CD4-positive, alpha-beta T cell treated with Interleukin-12 subunit alpha and Interleukin-12 subunit beta, for 1 hour (primary cell): Measurements from ENCODE around the gene MED9.
"Not testable (repeated sequence)": the region's sequence is repeated elsewhere in the genome, so short reads cannot be mapped to it uniquely, and the experiment has no call there.

Experiments used
- DNase-seq: peaks from one replicate; pipeline ENCODE4 v3.0.0-alpha.2; 2020

MED9 gene

GRCh38 chr17:17476865-17477467, at the start of gene MED9:
TSS of gene MED9 (plus strand) at chr17:17477000. CDS start at chr17:17477042, 42 bp downstream.
- peak; percentile 95 for DNase-seq

- no peak for DNase-seq
Measured at GRCh38 chr17:17429222-17429621, 47.6 kb upstream of the MED9 start.

GRCh38 chr17:17430924-17431323, 45.9 kb upstream of the MED9 start:
- DNase-seq = not testable (repeated sequence)

GRCh38 chr17:17431605-17432004, 45.2 kb upstream of the MED9 start:
- DNase-seq = no peak

GRCh38 chr17:17433000-17433703, 43.6 kb upstream of the MED9 start:
- DNase-seq = no peak

GRCh38 chr17:17434477-17434876, 42.3 kb upstream of the MED9 start:
- DNase-seq = no peak

- no peak for DNase-seq
Measured at GRCh38 chr17:17435323-17435722, 41.5 kb upstream of the MED9 start.

GRCh38 chr17:17437461-17437860, 39.3 kb upstream of the MED9 start:
- DNase-seq = no peak

- no peak for DNase-seq
Measured at GRCh38 chr17:17437893-17438292, 38.9 kb upstream of the MED9 start.

- DNase-seq = peak; percentile 77
Measured at GRCh38 chr17:17440010-17440843, 36.6 kb upstream of the MED9 start.

GRCh38 chr17:17440938-17441675, 35.7 kb upstream of the MED9 start:
- no peak for DNase-seq

- DNase-seq = no peak
Measured at GRCh38 chr17:17443173-17443572, 33.6 kb upstream of the MED9 start.

- DNase-seq = no peak
Measured at GRCh38 chr17:17445296-17445924, 31.4 kb upstream of the MED9 start.

GRCh38 chr17:17445925-17446665, 30.7 kb upstream of the MED9 start:
- no peak for DNase-seq

- DNase-seq = no peak
Measured at GRCh38 chr17:17446666-17447155, 30.1 kb upstream of the MED9 start.

GRCh38 chr17:17447264-17447663, 29.5 kb upstream of the MED9 start:
- no peak for DNase-seq

- DNase-seq = no peak
Measured at GRCh38 chr17:17448076-17448475, 28.7 kb upstream of the MED9 start.

GRCh38 chr17:17448723-17449122, 28.1 kb upstream of the MED9 start:
- DNase-seq = no peak

GRCh38 chr17:17453088-17453487, 23.7 kb upstream of the MED9 start:
- DNase-seq = no peak

GRCh38 chr17:17454276-17454675, 22.5 kb upstream of the MED9 start:
- no peak for DNase-seq

GRCh38 chr17:17454700-17455099, 22.1 kb upstream of the MED9 start:
- DNase-seq = not testable (repeated sequence)

- no peak for DNase-seq
Measured at GRCh38 chr17:17455173-17455572, 21.6 kb upstream of the MED9 start.
